UCSD-AML1 (cell line): Measurements from ENCODE around the gene SLC11A1.

ENCODE experiments used
- DNase-seq: peaks from one replicate; lab custom pipeline; 2025; ENCODE audit not compliant: unreplicated experiment; lab: John Stamatoyannopoulos, UW

Gene SLC11A1

GRCh38 chr2:218366621-218367414 is 15.3 kb upstream of the SLC11A1 start:
- no peak for DNase-seq

- DNase-seq, result peak; percentile 95
These were observed 14.5 kb upstream of the SLC11A1 start for GRCh38 chr2:218367415-218368149.

- no peak for DNase-seq
These were observed 13.9 kb upstream of the SLC11A1 start for GRCh38 chr2:218368150-218368528.

GRCh38 chr2:218368621-218369153 is 13.4 kb upstream of the SLC11A1 start:
- no peak for DNase-seq

DNA sequence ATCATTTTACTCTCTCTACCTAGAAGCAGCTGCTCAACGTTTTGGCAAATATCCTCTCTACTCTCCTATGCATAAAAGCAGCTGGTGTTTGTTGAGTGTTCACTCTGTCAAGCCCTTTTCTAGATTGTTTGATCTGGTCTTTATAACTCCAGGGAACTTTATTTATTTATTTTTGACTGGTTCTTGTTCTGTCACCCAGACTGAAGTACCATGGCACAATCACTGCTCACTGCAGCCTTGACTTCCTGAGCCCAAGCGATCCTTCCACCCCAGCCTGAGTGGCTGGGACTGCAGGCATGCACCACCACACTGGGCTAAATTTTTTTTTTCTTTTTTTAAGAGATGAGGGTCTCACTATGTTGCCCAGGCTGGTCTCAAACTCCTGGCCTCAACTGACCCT is 12.7 kb upstream of the SLC11A1 start:
- DNase-seq, result no peak

GRCh38 chr2:218370410-218371063 is 11.5 kb upstream of the SLC11A1 start:
- no peak for DNase-seq

- DNase-seq, result no peak
These were observed 10.1 kb upstream of the SLC11A1 start for GRCh38 chr2:218371983-218372350.

- no peak for DNase-seq
These were observed 7.3 kb upstream of the SLC11A1 start for GRCh38 chr2:218374795-218375194.

GRCh38 chr2:218375212-218375611 is 6.9 kb upstream of the SLC11A1 start:
- DNase-seq, result no peak

DNA sequence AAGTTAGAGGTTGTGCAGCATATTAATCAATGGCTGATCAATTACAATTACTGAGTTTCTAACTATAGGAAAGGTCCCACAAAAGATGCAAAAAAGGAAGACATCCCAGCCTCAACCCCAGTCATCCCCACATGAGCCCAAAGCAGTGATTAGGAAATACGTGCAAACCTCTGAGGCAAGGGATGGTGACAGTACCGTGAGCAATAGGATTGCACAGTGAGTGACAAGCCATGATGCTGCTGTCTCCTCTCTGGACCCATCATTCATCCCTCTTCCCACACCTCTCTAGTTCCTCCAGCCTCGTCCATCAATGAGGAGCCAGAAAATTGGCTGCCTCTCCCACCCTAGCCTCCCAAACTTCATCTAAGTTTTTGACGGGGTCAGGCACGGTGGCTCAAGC is 4.0 kb upstream of the SLC11A1 start:
- DNase-seq, result no peak

DNA sequence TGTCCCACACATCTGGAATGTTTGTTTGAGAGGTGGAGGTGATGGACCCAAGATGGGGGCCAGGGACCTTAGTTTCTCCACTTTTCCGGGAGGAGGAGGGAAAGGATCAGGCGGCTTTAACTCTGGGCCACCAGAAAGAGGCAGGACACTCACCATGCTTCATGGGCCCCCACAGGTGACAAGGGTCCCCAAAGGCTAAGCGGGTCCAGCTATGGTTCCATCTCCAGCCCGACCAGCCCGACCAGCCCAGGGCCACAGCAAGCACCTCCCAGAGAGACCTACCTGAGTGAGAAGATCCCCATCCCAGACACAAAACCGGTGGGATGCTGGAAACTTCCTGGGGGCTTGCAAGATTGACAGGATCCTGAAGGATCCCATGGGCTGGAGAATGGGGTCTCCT is 712 bp downstream of the SLC11A1 start:
- DNase-seq, result no peak

GRCh38 chr2:218383892-218384519 is 1.9 kb downstream of the SLC11A1 start:
- no peak for DNase-seq

GRCh38 chr2:218384975-218385374 is 2.9 kb downstream of the SLC11A1 start:
- no peak for DNase-seq

DNA sequence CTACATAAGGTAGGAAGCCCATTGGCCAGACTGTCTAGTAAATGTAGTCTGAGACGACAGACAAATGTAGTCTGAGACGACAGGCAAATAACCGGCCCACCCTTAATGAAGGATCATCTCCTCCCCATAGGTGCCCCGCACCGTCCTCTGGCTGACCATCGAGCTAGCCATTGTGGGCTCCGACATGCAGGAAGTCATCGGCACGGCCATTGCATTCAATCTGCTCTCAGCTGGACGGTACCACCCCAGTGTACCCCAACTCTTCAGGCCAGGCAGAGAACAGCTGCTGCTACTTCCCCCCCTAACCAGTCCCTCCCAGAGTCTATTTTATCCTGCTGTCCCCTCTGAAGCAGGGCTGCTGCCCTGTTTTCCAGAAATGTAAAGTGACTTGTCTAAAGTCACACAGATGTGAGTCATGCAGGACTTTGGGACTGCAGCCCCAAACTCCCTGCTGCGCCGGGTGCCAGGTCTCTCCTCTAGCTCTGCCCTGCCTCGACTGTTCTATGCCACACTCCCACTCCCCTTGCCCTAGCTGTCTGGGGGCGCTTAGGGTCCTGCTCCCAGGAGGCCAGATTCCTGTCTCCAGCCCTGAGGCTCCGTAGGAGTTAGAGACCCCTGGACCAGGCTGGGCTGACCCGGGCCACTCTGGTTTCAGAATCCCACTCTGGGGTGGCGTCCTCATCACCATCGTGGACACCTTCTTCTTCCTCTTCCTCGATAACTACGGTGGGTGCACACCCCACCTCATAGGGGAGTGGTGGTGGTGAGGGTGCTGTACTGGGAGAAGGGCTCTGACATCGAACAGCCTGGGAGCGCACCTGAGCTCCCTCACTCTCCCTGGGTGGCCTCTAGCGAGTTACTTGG is 4.7 kb downstream of the SLC11A1 start:
- no peak for DNase-seq

GRCh38 chr2:218387369-218388194 is 5.5 kb downstream of the SLC11A1 start:
- DNase-seq, result no peak

DNA sequence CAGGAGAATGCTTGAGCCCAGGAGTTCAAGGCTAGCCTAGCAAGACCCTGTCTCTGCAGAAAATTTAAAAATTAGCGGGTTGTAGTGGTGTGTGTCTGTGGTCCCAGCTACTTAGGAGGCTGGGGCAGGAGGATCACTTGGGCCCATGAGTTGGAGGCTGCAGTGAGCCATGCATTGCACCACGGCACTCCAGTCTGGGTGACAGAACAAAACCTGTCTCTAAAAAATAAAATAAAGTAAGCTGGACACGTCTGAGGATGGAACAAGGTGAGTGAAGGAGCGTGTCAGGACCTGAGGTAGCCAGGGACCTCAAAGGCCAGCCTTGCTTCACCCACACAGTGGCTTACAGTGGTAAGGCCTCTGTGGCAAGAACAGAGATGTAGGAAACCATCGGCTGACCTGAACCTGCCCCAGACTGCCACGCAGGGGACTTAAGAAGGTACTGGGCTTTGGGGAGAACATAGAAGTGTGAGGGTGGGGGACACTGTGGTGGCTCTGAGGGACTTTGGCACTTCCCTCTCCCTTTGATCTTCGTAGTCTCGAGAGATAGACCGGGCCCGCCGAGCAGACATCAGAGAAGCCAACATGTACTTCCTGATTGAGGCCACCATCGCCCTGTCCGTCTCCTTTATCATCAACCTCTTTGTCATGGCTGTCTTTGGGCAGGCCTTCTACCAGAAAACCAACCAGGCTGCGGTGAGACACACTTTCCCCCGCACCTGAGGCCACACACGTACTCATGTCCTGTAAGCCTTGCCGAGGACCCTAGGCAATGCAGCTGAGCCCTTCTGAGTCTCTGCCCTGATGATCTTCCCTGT is 7.5 kb downstream of the SLC11A1 start:
- DNase-seq, result no peak

DNA sequence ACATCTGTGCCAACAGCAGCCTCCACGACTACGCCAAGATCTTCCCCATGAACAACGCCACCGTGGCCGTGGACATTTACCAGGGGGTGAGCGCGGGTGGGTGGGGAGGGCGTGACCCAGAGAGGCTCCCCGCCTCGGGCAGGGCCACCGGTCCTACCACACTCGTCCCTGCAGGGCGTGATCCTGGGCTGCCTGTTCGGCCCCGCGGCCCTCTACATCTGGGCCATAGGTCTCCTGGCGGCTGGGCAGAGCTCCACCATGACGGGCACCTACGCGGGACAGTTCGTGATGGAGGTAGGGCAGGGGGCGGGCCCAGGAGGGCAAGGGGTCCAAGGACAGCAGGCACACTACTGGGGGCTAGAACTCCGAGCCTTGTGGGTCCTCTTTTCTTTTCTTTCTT is 9.1 kb downstream of the SLC11A1 start:
- no peak for DNase-seq

- DNase-seq, result no peak
These were observed 10.4 kb downstream of the SLC11A1 start for GRCh38 chr2:218392459-218392858.
